Transverse colon (tissue), 3 donors: ENCODE results near the gene PSMB11.

Source experiments
- CTCF ChIP-seq, 5 experiments: fragments of 200-600 bp in 3 of 5; fragments of 450-650 bp in 2 of 5; sonication (generic) in 3 of 5; IDR thresholded peaks; 1 replicate in 2 of 5; 2 replicates in 3 of 5; pipeline ENCODE4 v1.5.1; 2016 to 2017; ENCODE audit warnings: antibody characterized with exemption in 5 of 5, inconsistent platforms in 3 of 5, mild to moderate bottlenecking in 2 of 5, moderate library complexity in 1 of 5
- EP300 ChIP-seq: sonication (generic); formaldehyde crosslinking; IDR thresholded peaks from one replicate; pipeline ENCODE4 v1.6.1; 2017; ENCODE audit warnings: antibody characterized with exemption, low read depth
- POLR2A ChIP-seq: fragments of 450-650 bp; IDR thresholded peaks from one replicate; pipeline ENCODE4 v1.6.1; 2016; ENCODE audit warnings: antibody characterized with exemption, mild to moderate bottlenecking, moderate library complexity

GRCh38 chr14:23034498-23035302 is 7.3 kb upstream of the PSMB11 start, which contains the start of gene PSMB5:
- TF ChIP-seq CTCF (IDR thresholded peaks at IDR 0.05) (peak in 2 of 5 experiments; percentile 33 to 46), POLR2A (peak; percentile 41), EP300 (no peak)
